NCI-H1436 treated with DMSO at 0.1 percent for 48 hours (cell line): ENCODE measurements around the gene MED15.
"Not testable (repeated sequence)": the region's sequence is repeated elsewhere in the genome, so short reads cannot be mapped to it uniquely, and the experiment has no call there.

ENCODE experiments used
- DNase-seq: peaks from one replicate; lab custom pipeline; 2025; lab: John Stamatoyannopoulos, UW

Gene MED15

DNA sequence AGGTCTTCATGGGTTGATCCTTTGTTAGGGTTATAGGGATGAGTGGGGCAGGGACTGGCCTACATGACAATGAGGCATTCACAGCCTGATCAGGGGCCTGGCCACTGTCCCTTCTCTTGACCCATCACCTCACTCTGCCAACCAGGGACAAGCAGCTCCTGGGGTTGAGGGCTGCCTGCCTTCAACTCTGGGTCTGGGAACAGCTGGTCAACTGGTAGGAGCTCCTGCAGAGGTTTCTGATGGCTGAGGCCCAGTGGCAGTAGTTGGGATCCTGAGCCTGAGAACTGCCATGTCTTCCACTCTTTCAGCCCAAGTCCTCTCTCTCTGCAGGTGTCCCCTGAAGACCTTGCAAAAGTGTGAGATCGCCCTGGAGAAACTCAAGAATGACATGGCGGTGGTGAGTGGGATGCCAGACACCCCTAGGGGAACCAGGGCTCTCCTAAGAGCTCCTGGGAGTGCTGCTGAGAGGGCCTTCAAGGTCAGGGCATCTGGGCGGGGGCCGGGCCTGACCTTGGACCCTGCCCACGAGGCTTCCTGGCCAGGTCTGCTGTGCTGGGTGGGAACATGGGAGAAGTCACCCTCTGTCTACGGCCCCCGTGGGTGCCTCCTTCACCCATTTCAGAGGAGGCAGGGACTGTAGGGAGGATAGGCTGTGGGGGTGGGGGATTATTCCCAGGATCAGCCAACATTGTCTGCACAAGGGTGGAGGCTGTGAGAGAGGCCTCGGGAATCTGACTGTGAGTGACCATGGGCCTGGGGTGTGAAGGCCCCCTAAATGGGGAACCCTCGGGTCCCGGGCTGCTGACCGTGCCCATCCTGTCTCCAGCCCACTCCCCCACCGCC, 76.8 kb downstream of the MED15 start:
- DNase-seq: no peak

DNA sequence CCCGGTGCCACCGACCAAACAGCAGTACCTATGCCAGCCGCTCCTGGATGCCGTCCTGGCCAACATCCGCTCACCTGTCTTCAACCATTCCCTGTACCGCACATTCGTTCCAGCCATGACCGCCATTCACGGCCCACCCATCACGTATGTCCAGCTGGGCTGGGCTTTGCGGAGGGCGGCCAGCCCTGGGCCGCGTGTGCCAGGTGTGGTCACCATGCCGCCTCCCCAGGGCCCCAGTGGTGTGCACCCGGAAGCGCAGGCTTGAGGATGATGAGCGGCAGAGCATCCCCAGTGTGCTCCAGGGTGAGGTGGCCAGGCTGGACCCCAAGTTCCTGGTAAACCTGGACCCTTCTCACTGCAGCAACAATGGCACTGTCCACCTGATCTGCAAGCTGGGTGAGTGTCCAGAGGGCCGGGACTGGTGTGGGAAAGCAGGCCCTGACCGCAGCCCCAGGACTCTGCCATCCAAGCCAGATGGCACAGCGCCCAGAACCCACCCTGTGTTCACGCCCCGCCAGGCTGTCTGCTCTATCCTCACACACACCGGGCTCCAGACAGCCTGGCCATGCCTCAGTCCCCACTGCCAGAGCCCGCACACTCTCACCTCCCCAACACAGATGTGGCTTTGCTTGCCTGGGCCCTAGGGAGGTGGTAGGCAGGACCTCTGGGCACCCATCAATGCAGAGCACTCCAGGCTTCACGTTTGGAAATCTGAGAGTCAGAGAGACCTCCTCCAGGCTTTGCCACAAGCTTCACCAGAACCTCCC, 77.6 kb downstream of the MED15 start:
- DNase-seq: no peak

DNA sequence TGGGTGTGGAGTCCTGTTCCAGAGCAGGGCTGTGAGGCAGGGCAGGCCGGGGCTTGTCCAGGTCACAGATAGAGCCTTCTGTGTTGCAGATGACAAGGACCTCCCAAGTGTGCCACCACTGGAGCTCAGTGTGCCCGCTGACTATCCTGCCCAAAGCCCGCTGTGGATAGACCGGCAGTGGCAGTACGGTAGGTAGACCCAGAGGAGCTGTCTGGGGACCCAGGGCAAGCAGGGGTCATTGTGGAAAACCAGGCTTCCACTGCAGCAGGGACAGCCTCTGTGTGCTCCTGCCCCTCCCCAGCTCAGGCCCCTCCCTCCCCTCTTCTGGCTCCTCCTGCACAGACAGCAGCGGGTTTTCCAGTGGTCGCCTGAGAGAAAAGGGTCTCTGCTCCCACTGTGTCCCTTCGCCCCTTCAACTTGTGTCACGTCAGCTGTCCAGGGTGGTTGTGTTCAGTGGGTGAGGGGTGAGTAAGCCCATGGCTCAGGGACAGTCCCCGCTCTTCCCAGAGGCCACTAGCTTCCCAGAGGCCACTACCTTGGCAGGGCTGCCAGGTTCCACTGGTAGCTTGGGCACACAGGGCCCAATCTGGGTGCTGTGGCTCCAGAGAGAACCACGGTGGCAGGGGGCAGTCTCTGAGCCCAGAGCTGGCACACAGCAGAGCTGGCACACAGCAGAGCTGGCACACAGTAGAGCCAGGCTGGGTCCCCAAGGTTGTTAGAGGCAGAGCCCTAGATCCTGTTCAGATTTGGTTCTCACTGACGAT, 78.4 kb downstream of the MED15 start:
- no peak for DNase-seq

DNA sequence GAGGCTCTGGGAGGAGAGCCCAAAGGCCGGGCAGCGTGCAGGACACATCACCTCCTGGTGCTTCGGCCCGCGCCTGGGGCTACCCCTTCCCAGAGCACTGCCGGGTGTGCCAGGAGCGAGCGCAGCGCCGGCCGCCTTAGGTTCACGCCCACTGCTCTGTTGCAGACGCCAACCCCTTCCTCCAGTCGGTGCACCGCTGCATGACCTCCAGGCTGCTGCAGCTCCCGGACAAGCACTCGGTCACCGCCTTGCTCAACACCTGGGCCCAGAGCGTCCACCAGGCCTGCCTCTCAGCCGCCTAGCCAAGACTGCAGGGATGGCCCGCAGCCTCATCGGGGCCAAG, 79.0 kb downstream of the MED15 start:
- no peak for DNase-seq

DNA sequence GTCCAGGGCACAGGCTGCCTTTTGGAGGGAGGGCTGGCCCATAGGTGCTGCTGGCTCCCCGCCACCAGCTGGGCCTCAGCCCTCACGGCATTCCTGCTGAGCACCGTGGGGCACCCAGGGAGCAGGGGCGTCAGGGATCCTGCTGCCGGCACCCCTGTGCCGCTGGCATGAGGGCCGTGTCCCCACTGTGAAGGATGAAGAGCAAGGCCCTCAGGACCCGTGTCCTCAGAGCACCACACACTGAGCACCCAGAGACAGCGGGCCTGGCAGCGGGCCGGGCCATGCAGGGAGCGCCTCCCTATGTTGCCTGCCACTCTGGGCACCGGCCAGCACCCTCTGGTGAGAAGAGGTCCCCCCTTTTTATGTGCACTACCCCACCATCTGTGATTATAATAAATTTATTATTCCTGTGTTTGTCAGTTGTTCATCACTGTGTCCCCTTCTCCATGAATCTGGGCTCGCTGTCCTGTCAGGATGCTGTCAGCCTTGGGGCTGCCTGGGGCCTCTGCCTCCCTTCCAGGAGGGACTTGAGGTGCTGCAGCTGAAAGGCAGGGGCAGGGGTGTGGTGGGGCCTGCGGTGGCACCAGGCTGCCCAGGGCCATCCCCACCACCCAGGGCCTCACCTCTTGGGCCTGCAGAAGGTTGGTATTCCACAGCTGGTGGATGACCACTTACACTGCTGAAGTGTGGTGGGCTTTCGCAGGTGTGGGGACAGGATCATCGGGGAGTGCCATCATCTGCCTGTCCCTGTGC, 80.0 kb downstream of the MED15 start:
- no peak for DNase-seq

- DNase-seq: no peak
These were observed 80.9 kb downstream of the MED15 start for GRCh38 chr22:20588092-20588842.

DNA sequence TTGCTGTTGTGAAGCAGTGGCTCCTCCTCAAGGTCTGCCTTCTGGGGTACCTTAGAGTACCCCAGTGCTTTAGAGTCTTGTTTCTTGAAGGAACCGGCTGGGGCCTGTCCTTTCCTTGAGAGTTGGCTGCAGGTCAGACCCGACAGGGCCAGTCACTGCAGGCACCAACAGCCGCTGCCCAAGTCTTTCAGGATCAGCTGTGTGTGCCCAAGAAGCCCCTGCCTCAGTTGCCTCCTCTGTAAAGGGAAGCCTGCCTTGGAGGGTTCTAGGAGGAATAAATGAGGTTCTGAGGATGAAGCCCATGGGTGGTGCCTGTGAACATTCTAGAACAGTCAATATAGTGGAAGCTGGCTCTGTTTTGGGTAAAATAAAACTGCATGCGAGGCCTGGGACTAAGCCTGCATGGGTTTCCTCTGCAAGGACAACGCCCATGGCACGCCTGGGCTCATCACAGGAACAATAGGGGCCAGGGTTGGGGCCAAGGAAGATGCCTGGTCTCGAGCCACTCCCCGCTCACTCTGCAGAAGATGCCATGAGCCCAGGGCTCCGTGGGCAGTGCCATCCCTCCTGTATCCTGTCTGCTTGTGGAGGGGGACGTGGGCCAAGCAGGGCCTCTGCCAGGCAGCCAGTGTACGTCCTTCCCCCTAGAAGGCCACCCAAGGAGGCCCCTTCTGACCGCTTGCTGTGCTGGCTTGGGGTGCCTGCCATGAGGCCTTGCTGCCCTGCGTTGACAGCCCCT, 81.6 kb downstream of the MED15 start:
- DNase-seq: no peak

GRCh38 chr22:20589614-20590476, 82.4 kb downstream of the MED15 start:
- no peak for DNase-seq

DNA sequence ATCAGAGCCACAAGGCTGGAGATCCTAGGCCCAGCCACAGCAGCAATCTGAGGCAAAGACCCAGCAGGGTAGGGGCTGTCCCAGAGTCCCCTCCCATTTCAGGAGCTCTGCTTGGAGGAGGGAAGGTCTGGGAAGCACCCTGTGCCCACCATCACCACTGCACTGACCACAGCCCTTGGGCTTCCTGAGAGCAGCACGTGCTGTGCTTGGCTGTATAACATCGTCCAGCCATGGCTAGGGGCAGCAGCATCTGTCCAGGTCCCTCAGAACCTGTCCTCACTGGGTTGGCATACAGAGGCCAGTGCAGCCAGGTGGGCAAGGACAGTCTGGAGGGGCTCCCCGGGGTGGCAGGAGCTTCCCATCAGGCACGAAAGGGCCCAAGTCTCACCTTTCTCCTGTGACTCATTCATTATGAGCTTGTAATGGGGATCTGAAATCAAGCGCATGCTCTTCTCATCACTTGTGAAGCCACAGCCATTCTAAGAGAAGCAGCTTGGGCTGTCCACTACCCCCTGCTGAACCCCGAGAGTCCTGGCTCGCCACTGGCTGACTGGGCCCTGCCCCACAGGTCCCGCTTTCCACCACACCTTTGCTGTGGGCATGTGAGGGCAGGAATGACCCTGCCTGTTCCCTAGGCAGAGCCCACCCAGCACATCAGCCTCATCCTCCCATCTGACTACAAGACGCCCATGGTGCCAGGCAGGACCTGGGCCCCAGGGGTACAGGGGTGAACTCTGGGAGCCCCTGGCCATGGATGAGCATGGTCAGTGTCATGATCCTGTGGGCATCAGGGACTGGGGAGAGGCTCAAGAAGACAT, 83.3 kb downstream of the MED15 start:
- DNase-seq: no peak

DNA sequence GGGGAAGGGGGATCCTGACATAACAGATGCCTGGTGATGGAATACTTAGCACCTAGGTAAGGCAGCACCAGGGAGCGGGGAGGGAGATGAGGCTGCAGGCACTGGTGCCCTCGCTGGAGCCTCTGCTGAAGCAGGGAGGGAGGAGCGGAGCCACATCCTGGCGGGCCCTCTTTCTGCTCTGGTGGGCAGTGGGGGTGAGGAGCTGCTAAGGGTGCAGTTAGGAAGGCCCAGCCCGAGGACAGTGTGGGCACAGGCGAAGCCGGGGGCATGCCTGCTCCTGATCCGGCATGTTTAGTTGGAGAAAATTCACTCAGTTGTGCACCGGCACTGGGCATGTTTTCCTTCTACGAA, 83.9 kb downstream of the MED15 start:
- no peak for DNase-seq

DNA sequence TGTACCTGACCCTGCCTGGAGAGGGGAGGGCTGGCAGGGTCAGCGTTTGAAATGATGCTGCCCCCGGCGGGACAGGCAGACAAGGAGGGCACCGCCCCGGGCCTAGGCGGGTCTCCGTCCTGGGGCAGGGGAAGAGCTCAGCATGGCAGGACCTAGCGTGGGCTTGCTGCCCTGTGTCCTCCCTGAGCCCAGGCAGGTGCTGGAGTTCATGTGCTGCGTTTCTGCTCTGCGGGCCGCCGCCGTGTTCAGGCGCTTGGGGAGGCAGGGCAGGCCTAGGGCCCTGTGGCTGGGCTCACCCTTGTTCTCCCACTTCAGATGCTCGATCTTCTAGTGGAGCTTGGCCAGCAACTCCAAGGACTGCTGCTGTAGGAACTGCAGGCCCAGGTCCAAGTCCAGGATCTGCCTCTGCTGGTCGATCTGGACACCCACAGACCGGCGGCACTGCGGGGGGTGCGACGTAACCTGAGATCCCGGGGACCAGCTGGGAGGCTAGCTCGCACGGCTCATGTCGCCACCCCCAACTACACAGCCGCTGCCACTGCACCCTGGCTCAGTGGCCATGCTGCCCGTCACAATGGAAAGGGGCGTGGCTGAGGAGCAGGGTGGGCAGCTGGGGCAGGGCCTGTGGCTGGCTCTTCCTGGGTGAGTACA, 84.4 kb downstream of the MED15 start:
- DNase-seq: no peak

DNA sequence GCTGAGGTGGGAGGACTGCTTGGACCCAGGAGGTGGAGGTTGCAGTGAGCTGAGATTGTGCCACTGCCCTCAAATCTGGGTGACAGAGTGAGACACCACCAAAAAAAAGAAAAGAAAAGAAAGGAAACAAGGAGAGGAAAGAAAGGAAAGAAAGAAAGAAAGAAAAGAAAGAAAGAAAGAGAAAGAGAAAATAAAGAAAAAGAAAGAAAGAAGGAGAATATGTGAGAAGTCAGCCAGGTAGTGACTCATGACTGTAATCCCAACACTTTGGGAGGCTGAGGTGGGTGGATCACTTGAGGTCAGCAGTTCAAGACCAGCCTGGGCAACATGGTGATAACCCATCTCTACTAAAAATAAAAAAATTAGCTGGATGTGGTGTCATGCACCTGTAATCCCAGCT, 86.6 kb downstream of the MED15 start:
- DNase-seq: not testable (repeated sequence)

DNA sequence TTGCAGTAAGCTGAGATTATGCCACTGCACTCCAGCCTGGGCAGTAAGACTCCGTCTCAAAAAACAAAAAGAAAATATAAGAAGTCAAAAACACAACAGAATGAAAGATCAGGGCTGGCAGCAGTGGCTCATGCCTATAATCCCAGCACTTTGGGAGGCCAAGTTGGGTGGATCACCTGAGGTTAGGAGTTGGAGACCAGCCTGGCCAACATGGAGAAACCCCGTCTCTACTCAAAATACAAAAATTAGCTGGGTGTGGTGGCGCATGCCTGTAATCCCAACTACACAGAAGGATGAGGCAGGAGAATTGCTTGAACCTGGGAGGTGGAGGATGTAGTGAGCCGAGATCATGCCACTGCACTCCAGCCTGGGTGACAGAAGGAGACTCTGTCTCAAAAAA, 87.1 kb downstream of the MED15 start:
- DNase-seq: not testable (repeated sequence)

- DNase-seq: no peak
These were observed 88.1 kb downstream of the MED15 start for GRCh38 chr22:20595461-20595860.

DNA sequence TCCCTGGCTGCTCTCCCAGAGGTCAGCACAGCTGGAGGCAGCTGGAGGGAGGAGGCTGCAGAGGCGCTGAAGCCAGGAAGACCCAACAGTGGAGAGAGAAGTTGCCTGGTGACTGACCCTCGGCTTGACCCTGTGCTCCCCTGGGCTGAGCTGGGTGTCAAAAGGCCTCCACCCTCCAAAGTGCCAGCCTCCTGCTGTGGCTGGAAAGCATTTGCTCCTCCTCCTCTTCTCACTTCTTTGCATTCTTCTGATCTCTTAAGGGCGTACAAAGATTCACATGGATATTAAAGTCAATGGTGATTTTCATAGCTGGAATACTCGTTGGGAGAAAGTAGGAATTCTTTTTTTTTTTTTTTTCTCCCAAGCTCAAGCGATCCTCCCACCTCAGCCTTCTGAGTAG, 91.7 kb downstream of the MED15 start:
- no peak for DNase-seq

DNA sequence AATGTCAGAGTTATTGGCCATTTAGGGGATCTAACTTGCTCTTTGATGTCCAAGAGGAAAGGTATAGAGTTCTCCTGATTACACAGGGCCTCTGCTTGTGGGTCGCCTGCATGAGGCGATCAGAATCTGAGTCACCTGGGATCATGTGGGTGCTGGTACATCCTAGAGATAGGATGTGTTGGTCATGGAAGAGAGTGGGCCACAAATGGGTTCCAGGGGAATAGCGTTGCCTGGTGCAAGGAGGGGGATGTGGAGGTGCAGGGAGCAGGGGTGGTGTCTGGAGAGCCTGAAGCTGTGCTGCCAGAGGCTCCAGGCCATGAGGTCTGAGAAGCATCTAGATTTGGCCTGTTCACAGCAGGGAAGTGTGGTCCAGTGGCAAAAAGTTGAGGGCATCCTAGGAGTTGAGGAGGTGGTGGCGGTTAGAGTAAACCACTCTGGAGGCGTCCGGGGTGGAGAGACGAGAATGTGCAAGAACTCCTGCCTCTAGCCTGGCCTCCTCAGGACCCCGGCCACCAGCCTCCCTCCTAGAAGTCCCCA, 92.8 kb downstream of the MED15 start:
- no peak for DNase-seq

DNA sequence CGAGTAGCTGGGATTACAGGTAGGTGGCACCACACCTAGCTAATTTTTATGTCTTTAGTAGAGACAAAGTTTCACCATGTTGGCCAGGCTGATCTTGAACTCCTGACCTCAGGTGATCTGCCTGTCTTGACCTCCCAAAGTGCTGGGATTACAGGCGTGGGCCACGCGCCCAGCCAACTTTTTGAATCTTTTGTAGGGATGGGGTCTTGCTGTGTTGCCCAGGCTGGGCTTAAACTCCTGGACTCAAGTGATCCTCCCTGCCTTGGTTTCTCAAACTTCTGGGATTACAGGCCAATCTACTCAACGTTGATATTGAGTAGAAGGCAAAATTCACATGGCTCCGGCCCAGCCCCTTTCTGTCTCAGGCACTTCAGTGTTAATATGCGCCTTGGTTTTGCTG, 93.9 kb downstream of the MED15 start:
- DNase-seq: no peak

DNA sequence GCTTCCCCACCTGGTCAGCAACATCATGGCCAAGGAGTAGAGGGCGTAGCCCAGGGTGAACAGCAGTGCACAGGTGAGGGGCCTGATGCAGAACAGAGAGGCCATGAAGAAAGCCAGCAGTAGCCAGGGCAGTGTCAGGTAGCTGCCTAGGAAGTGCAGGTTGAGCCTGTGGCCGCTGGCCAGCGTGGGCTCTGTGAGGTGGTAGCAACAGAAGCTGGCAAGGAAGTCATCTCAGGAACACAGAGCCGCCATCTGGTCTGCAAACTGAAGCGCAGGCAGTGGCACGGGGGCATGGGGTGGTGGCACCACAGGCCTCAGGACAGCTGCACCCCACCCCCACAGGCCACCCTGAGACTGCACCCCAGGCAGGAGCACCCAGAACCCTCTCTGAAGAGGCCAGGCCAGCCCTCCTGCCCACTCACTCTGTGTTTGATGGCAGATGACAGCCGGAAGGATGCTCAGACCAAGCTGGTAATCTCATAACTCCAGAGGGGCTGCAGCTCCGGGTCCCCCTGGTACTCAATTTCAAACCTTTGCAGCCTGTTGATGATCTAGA, 95.3 kb downstream of the MED15 start:
- no peak for DNase-seq
